ENCODE results near the gene ATG5.
A peak's percentile ranks its signal among the peaks of the same experiment; 100 is the strongest.

ATG5 gene

DNA sequence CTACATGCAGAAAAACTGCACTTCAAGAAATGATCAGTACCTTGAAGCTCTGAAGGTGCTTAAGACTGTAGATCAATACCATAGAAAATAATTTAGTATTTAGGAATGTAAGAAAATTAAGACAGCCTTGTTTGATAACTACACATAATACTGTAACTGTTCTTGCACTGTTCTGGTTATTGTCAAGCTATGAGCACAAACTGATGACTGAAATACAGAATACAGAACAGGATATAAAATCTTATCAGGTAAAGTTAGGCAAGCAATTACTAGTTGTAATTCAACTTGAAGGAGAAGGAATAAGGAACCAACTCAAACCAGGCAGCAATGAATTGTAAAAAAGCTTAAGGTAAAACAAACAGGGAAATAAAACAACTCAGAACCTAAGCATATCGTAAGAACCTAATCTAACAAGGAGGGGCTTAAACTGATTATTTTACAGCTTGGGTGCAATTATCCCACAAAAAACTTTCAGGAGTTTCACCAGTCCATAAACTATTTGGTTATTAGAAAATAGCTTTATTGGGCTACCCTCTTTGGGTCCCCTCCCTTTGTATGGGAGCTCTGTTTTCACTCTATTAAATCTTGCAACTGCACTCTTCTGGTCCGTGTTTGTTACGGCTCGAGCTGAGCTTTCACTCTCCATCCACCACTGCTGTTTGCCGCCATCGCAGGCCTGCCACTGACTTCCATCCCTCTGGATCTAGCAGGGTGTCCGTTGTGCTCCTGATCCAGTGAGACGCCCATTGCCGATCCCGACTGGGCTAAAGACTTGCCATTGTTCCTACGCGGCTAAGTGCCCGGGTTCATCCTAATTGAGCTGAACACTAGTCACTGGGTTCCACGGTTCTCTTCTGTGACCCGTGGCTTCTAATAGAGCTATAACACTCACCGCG lies 97.7 kb downstream of the ATG5 start:
- TF ChIP-seq POLR2A (IDR thresholded peaks at IDR 0.05; ENCODE audit: low read depth, low read length) = no peak
- no peak for TF ChIP-seq POLR2AphosphoS5 (IDR thresholded peaks at IDR 0.05; ENCODE audit: low read depth, low read length)
- TF ChIP-seq TAF1 (IDR thresholded peaks at IDR 0.05; ENCODE audit: borderline replicate concordance, low read depth, low read length) = no peak
- DNase-seq (ENCODE audit: insufficient read length) = no peak
- no peak for FAIRE-seq

- TF ChIP-seq TAF1 (IDR thresholded peaks at IDR 0.05; ENCODE audit: borderline replicate concordance, low read depth, low read length) = no peak
- no peak for TF ChIP-seq POLR2A (IDR thresholded peaks at IDR 0.05; ENCODE audit: low read depth, low read length)
- no peak for TF ChIP-seq POLR2AphosphoS5 (IDR thresholded peaks at IDR 0.05; ENCODE audit: low read depth, low read length)
- FAIRE-seq = no peak
- DNase-seq (ENCODE audit: insufficient read length) = no peak
Measured at GRCh38 chr6:106226676-106227075, 98.9 kb downstream of the ATG5 start.

- TF ChIP-seq POLR2A (IDR thresholded peaks at IDR 0.05; ENCODE audit: low read depth, low read length) = no peak
- TF ChIP-seq TAF1 (IDR thresholded peaks at IDR 0.05; ENCODE audit: borderline replicate concordance, low read depth, low read length) = no peak
- TF ChIP-seq POLR2AphosphoS5 (IDR thresholded peaks at IDR 0.05; ENCODE audit: low read depth, low read length) = no peak
- DNase-seq (ENCODE audit: insufficient read length) (no peak), FAIRE-seq (no peak)
Measured at GRCh38 chr6:106225581-106225980, 100.0 kb downstream of the ATG5 start.

DNA sequence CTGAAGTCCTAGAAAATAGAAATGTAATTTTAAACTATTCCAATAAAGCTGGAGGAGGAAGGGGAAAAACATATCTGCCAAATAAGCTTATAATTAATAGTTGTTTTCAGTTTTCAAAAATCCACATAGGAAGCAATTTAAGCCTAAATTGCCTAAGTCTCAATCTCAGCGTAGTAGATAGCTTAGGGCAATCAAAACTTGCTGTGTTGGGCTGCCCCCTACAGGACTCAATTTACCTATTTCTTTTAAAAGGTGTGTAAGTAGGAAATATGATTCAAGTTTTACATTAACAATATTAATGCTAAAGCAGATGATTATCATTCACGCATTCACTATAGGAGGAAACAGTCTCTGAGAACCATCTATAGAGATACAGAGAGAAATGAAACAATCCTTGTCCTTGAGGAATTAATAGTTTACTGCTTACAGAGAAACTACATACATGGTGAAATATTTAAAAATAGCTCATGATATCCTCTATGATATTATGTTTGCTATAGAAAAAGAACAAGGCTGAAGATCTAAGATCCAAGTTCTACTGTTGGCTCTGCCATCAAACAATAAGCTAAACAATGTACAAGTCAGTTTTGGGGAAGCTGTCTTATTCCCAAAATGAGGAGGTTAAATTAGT lies 102.1 kb downstream of the ATG5 start:
- peak; percentile 67 for FAIRE-seq
- no peak for DNase-seq (ENCODE audit: insufficient read length)
- TF ChIP-seq POLR2A (IDR thresholded peaks at IDR 0.05; ENCODE audit: low read depth, low read length) (no peak), TAF1 (IDR thresholded peaks at IDR 0.05; ENCODE audit: borderline replicate concordance, low read depth, low read length) (no peak), POLR2AphosphoS5 (IDR thresholded peaks at IDR 0.05; ENCODE audit: low read depth, low read length) (no peak)

- DNase-seq (ENCODE audit: insufficient read length) (no peak), FAIRE-seq (no peak)
- TF ChIP-seq POLR2AphosphoS5 (IDR thresholded peaks at IDR 0.05; ENCODE audit: low read depth, low read length) (no peak), TAF1 (IDR thresholded peaks at IDR 0.05; ENCODE audit: borderline replicate concordance, low read depth, low read length) (no peak), POLR2A (IDR thresholded peaks at IDR 0.05; ENCODE audit: low read depth, low read length) (no peak)
Measured at GRCh38 chr6:106220485-106220884, 105.1 kb downstream of the ATG5 start.

- DNase-seq (ENCODE audit: insufficient read length) (no peak), FAIRE-seq (no peak)
- TF ChIP-seq POLR2A (IDR thresholded peaks at IDR 0.05; ENCODE audit: low read depth, low read length) (no peak), POLR2AphosphoS5 (IDR thresholded peaks at IDR 0.05; ENCODE audit: low read depth, low read length) (no peak)
Measured at GRCh38 chr6:106216527-106216926, 109.0 kb downstream of the ATG5 start.

GRCh38 chr6:106215608-106216007 lies 110.0 kb downstream of the ATG5 start:
- TF ChIP-seq POLR2AphosphoS5 (IDR thresholded peaks at IDR 0.05; ENCODE audit: low read depth, low read length) = no peak
- no peak for TF ChIP-seq TAF1 (IDR thresholded peaks at IDR 0.05; ENCODE audit: borderline replicate concordance, low read depth, low read length)
- TF ChIP-seq POLR2A (IDR thresholded peaks at IDR 0.05; ENCODE audit: low read depth, low read length) = no peak
- FAIRE-seq (no peak), DNase-seq (ENCODE audit: insufficient read length) (no peak)

- TF ChIP-seq POLR2AphosphoS5 (IDR thresholded peaks at IDR 0.05; ENCODE audit: low read depth, low read length) (no peak), POLR2A (IDR thresholded peaks at IDR 0.05; ENCODE audit: low read depth, low read length) (no peak), TAF1 (IDR thresholded peaks at IDR 0.05; ENCODE audit: borderline replicate concordance, low read depth, low read length) (no peak)
- DNase-seq (ENCODE audit: insufficient read length) = no peak
- no peak for FAIRE-seq
Measured at GRCh38 chr6:106214531-106214930, 111.0 kb downstream of the ATG5 start.

GRCh38 chr6:106213660-106214289 lies 111.8 kb downstream of the ATG5 start:
- no peak for FAIRE-seq
- no peak for TF ChIP-seq TAF1 (IDR thresholded peaks at IDR 0.05; ENCODE audit: borderline replicate concordance, low read depth, low read length)
- TF ChIP-seq POLR2AphosphoS5 (IDR thresholded peaks at IDR 0.05; ENCODE audit: low read depth, low read length) = no peak
- TF ChIP-seq POLR2A (IDR thresholded peaks at IDR 0.05; ENCODE audit: low read depth, low read length) = no peak
- DNase-seq (ENCODE audit: insufficient read length) = no peak

- FAIRE-seq (no peak), DNase-seq (ENCODE audit: insufficient read length) (no peak)
- TF ChIP-seq TAF1 (IDR thresholded peaks at IDR 0.05; ENCODE audit: borderline replicate concordance, low read depth, low read length) = no peak
Measured at GRCh38 chr6:106212576-106212975, 113.0 kb downstream of the ATG5 start.

- DNase-seq (ENCODE audit: insufficient read length) = no peak
- no peak for TF ChIP-seq POLR2A (IDR thresholded peaks at IDR 0.05; ENCODE audit: low read depth, low read length)
- no peak for TF ChIP-seq POLR2AphosphoS5 (IDR thresholded peaks at IDR 0.05; ENCODE audit: low read depth, low read length)
- no peak for TF ChIP-seq TAF1 (IDR thresholded peaks at IDR 0.05; ENCODE audit: borderline replicate concordance, low read depth, low read length)
- FAIRE-seq = no peak
Measured at GRCh38 chr6:106206905-106207304, 118.7 kb downstream of the ATG5 start.

DNA sequence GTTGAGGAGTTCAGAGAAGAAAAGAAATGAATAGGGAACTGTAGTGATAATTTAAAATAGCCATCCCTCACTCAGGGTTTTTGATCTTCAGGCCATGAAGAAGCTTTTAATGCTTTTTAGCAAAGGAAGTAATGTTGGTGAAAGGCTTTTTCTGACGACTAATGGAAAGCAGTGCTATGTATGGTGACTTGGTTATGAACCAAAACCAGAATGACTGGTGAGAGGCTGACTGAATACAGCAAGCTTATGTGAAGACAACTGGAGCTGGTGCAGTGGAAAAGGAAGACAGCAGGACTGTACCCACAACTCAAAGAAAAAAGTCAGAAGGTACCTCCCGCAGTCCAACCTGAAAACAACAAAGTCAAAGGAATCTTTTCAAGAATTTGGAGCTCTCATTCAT lies 120.6 kb downstream of the ATG5 start:
- FAIRE-seq (peak; percentile 9), DNase-seq (ENCODE audit: insufficient read length) (no peak)
- TF ChIP-seq POLR2AphosphoS5 (IDR thresholded peaks at IDR 0.05; ENCODE audit: low read depth, low read length) (no peak), TAF1 (IDR thresholded peaks at IDR 0.05; ENCODE audit: borderline replicate concordance, low read depth, low read length) (no peak), POLR2A (IDR thresholded peaks at IDR 0.05; ENCODE audit: low read depth, low read length) (no peak)

Measured in GM12892 (cell line).